22Rv1 (cell line): ENCODE data around the gene NAV2.

Experiments
- ZFX ChIP-seq: fragments of 450-650 bp; IDR thresholded peaks from 2 replicates; pipeline ENCODE4 v1.6.1; 2017; ENCODE audit warnings: antibody characterized with exemption, borderline replicate concordance
- TF ChIP-seq, protein P1 (sequence below): fragments of 450-650 bp; IDR thresholded peaks from 2 replicates; pipeline ENCODE4 v1.5.1; 2017; ENCODE audit warnings: mild to moderate bottlenecking

DNA sequence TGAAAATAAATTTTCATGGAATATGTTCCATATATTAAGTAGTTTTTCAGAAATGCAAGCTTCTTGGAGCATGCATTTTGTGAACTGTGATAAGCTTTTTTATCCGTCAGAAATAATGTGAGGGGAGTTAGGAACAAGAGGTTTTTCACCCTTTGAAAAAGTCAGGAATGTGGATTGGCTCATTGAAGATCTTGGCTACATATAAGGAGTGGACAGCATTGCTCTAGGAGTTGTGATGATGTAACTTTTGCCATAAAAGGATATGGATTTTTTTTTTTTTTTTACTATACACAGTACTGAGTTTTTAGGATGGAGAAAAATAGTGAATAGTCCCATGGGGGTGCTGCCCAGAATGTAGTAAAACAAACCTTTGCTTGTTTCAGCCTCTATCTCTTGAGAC is 180.2 kb downstream of the NAV2 start:
- TF ChIP-seq, protein P1, sequence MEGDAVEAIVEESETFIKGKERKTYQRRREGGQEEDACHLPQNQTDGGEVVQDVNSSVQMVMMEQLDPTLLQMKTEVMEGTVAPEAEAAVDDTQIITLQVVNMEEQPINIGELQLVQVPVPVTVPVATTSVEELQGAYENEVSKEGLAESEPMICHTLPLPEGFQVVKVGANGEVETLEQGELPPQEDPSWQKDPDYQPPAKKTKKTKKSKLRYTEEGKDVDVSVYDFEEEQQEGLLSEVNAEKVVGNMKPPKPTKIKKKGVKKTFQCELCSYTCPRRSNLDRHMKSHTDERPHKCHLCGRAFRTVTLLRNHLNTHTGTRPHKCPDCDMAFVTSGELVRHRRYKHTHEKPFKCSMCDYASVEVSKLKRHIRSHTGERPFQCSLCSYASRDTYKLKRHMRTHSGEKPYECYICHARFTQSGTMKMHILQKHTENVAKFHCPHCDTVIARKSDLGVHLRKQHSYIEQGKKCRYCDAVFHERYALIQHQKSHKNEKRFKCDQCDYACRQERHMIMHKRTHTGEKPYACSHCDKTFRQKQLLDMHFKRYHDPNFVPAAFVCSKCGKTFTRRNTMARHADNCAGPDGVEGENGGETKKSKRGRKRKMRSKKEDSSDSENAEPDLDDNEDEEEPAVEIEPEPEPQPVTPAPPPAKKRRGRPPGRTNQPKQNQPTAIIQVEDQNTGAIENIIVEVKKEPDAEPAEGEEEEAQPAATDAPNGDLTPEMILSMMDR: no peak
- no peak for TF ChIP-seq ZFX
